GM18498 (cell line): ENCODE data around the gene TBC1D13.
"Not testable (repeated sequence)": the region's sequence is repeated elsewhere in the genome, so short reads cannot be mapped to it uniquely, and the experiment has no call there.

Experiments used
- ATAC-seq: cut with Tn5 transposase; IDR thresholded peaks from one replicate; pipeline ENCODE4 v1.9.1; 2021; ENCODE audit warnings: mild to moderate bottlenecking, moderate library complexity; ENCODE audit not compliant: unreplicated experiment

TBC1D13 gene, protein sequence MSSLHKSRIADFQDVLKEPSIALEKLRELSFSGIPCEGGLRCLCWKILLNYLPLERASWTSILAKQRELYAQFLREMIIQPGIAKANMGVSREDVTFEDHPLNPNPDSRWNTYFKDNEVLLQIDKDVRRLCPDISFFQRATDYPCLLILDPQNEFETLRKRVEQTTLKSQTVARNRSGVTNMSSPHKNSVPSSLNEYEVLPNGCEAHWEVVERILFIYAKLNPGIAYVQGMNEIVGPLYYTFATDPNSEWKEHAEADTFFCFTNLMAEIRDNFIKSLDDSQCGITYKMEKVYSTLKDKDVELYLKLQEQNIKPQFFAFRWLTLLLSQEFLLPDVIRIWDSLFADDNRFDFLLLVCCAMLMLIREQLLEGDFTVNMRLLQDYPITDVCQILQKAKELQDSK

DNA sequence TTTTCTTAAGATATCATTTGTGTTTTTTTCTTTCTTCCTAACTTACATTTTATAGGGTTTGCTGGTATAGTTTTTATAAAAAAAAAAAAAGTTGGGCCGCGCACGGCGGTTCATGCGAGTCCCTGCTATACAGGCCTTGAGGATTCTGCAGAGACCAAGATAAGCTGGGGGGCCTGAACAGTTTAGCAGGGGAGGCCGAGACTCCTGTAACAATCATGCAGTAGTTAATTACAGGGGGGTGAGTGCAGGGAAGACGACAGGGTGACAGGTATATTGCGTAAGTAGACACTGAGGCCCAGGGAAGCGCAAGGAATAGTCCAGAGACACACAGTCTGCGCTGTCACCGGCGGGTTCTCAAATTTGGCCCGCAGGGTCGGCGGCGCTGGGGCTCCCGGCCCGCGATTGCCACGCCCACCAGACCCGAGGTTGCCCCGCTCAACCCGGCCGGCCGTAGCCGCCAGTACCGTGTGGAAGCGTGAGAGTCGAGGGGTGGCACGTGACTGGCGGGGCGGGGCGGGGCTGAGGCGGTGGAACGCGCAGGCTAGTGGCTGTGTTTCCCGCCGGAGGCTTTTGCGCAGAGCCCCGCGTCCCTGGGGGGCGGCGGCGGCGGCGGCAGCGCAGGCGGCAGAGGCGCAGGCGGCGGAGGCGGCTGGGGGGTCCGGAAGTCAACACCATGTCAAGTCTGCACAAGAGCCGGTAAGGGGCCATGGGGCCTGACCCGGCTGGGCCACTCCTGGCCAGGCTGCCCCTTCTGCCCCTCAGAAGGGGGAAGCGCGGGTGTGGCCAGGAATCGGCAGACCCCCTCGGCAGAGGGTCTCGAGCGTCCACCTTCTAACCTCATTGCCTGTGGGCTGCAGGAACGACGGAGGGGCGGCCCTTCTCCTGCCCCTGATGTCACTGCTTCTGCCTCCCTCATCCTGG, at the start of gene TBC1D13:
Gene TBC1D13, plus strand, starts transcription at position 573 of the 921 bp plus-strand sequence. Its CDS starts 101 bp downstream, at position 674.
- peak; percentile 94 for ATAC-seq

DNA sequence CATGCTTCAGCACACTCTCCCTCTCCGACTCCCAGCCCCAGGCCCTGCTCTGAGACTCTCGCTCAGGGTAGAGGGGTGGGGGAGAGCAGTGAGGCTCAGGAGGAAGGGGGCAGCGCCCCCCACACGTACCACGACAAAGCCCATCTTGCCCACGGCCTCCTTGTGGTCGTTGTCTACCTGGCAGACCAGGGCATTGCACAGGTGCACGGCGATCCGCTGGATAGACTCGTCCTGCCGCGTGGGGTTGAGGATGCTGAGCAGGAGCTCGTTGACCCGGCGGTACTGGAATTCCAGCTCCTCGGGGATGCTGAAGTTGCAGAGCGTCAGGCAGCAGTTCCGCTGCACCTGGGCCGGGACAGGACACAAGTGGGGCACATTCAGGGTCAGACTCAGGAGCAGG, 44.7 kb upstream of the TBC1D13 start:
- no peak for ATAC-seq

DNA sequence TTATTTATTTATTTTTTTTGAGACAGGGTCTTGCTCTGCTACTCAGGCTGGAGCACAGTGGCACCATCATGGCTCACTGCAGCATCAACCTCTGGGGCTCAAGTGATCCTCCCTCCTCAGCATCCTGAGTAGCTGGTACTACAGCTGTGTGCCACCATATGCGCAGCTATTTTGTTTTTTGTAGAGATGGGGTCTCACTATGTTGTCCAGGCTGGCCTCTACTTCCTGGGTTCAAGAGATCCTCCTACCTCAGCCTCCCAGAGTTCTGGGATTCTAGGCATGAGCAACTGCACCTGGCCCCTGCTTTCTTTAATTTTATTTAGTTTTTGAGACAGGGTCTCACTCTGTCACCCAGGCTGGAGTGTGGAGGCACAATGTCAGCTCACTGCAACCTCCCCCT, 43.6 kb upstream of the TBC1D13 start:
- ATAC-seq, result no peak

DNA sequence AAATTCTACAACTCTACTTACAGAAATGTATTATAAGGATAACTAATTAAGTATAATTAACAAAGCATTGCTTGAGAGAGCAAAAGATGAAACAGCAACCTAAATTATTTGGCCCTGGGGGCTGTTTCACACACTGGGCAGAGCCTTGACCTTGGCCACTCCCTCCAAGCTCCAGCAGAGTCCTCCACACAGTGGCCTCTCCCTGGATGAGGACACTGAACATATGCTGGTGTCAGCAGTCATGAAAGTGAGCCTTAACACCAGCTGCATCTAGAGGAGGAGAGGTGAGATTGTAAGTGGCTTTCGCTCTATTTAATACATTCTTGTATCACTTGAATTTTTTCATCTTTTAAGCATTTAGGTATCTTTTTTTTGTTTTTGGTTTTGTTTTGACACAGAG, 39.8 kb upstream of the TBC1D13 start:
- no peak for ATAC-seq

DNA sequence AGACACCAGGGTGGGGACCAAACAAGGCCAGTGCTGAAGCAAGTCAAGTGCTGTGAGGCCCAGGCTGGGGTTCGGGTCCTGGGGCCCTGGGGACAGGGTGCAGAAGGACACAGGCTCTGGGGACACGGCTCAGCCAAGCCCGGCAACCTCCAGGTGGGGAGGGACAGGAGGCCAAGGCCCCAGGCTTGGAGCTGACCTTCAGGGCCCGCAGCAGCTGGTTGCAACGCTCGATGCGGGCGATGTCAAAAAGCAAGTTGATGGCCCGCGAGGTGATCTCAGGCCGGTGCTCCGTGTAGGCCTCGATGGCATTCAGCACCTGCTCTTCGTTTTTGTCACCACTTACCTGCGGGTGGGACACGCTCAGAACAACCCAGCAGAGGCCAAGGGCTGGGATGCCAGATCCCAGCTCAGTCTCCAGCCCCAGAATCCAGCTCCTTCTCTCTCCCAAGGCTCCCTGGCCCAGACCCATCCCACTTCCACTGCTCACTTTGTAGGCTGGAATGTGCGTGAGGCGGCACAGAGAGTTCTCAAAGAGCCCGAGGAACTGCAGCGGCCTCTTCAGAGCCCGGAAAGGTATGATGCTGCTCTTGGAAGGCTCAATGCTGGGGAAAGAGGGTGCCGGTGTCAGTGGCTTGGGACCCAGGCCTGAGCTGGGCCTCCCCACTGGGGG, 36.0 kb upstream of the TBC1D13 start:
- no peak for ATAC-seq

DNA sequence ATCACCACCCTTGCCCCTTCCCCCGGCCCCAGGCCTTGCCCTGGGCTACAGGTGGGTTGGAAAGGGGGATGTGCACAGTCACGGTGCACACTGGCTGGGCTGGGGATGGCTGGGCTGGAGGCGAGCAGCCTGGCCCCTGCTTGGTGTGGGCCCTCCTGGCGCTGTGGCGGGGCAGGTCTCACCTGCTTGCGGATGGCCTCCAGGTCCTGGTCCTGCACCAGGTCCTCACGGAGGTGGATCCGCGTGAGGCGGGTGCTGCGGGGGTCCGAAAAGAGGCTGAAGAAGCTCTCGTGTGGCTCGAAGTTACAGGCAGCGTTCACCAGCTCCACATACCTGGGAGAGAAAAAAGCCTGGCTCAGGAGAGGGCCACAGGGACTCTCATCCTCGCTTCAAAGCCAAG, 33.4 kb upstream of the TBC1D13 start:
- ATAC-seq, result no peak

DNA sequence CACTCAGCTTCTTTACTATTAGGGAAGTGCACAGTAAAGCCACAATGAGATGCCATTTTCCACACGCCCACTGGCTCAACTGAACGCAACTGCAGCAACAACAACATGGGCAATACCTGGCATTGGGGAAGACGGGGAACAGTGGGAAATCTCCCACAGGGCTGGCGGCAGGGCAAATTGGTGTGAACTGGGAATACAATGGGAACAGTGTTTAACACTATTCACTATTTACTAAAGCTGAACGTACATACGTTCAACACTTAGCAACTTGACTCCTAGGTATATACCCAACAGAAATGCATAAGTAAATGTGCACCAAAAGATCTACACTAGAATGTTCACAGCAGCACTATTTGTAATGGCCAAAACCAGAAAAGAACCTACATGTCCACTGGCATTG, 29.5 kb upstream of the TBC1D13 start:
- no peak for ATAC-seq

DNA sequence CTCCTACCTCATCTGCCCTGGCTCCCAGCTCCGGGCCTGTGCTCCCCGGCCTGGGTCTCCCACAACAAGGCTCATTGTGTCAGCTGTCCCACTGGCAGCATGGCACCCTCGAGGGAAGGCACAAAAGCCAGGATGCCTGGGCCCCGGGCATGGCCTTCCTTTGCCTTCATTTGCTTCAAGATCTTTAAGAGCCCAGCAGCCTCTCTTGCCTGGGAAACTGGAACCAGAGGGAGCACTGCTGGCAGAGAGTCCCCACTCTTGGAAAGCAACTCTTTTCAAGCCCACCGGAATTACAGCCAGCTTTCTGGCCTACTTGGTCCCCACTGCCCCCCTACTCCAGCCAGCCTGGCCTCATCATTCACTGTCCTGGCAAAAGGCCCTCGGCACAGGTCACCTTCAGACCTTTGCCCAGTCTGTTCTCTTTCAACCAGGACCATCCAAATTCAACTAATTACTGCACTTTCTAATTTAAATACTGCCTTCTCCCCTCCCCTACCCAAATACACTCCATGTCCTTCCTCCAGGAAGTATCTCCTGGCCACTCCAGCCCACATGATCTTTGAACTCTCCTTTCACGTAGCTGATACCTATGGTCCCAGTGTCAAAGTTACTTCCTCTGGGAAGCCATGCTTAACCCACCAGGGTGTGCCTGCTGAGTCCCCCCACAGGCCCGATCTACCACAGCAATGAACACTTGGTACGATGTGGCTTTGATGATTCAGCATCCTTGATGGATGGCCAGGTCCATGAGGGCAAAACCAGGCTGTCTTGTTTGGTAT, 24.2 kb upstream of the TBC1D13 start:
- no peak for ATAC-seq

DNA sequence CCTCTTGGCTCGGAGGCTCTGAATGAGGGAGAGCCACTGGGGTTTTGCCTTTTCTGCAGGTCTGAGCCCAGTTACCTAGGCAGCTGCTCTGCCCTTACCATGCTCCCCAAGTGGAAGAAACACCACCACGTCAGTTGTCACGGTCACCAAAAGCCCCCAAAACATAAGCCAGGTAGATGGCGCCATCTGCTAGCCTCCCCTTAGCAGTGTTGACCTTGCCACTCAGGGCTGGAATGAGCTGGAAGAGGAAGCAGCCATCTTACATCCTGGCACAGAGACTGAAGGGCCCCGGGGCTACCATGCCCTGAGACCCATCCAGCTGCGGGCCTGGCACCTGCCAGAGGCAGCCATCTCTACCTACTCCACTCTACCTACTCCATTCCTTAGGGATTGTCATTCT, 22.7 kb upstream of the TBC1D13 start:
- ATAC-seq, result no peak

DNA sequence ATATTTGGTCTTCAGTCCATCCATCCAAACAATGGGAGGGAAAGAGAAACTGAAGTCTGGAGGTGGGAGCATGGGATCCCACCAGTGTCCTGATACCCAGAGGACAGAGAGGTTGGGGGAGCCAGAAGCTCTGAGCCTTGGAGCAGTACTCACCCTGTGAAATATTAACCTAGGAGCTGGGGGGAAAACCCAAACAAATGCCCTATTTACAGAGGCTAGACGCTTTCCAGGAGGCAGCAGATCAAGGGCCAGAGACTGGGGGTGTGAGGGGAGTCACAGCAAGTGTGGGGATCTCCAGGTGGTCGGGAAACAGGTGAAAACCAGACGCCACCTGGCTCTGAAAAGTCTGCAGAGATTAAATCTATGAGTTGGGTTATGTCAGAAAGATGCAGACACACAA, 21.6 kb upstream of the TBC1D13 start:
- ATAC-seq, result no peak

DNA sequence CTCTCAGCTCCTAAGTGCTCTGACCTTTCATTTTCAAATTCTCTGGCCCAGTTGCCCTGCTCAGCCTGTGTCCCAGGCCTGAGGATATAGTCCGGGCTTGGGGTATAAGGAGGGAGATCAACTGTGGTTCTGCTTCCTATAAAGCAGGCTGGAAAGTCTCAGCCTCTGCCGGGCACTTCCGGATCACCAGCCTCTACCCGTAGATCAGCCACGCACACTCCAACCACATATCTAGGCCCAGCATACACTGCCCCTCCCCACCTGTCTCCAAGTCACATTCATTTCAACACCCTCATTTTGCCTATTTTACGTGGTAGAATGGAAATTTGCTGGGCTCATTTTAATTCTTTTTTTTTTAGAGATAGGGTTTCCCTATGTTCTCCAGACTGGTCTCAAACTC, 18.4 kb upstream of the TBC1D13 start:
- ATAC-seq, result no peak

DNA sequence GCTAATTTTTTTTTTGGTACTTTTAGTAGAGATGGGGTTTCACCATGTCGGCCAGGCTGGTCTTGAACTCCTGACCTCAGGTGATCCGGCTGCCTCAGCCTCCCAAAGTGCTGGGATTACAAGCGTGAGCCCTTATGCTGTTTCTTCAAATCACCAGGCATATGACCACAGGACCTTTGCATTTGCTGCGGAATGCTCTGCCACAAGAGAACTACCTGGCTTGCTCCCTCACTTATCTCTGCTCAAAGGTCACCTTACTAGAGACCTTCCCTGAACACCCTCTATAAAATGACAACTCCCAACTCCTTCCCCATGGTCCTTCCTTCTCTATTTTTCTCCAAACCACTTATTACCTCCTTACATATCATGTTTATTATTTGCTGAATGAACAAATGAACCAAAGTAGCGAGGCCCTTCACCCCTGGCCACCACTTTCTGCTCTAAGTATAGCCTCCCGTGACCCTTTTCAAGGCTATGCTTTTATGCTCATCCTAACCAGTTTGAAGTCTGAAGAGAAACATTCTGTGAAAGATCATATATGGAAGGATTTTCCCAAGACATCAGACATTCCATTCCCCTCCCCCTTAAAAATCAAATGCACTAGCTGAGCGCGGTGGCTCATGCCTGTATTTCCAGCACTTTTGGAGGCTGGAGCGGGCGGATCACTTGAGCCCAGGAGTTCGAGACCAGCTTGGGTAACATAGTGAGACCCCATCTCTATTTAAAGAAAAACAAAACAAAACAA, 16.6 kb upstream of the TBC1D13 start:
- no peak for ATAC-seq

DNA sequence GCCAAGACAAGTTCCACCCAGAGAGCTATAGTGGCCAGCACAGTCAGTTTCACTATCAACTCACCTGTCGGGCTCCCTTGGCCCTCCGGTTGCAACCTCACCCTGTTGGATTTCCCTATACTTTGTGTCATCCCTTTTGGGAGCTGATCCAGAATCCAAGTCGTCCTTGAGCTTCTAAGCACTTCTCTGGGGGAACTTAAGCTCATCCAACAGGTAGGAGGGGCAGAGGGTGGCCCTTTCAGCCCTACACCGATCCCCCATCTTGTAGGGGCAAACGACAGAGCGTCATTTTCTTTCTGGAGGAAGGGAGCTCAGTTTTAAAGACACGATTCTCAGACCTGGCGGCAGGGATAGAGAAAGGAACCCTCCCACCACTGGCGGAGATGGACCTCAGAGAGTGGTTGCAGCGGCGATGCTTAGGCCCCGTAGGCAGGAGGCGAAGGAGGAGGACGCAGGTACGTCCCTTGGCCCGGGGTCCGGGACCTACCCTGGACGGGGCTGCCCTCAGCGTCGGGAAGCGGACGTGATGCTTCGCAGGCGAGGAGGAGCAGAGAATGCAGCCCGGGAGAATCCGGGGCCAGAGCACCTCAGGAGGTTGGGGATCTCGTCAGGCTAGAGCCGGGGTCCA, 15.8 kb upstream of the TBC1D13 start:
- ATAC-seq, result peak; percentile 35

DNA sequence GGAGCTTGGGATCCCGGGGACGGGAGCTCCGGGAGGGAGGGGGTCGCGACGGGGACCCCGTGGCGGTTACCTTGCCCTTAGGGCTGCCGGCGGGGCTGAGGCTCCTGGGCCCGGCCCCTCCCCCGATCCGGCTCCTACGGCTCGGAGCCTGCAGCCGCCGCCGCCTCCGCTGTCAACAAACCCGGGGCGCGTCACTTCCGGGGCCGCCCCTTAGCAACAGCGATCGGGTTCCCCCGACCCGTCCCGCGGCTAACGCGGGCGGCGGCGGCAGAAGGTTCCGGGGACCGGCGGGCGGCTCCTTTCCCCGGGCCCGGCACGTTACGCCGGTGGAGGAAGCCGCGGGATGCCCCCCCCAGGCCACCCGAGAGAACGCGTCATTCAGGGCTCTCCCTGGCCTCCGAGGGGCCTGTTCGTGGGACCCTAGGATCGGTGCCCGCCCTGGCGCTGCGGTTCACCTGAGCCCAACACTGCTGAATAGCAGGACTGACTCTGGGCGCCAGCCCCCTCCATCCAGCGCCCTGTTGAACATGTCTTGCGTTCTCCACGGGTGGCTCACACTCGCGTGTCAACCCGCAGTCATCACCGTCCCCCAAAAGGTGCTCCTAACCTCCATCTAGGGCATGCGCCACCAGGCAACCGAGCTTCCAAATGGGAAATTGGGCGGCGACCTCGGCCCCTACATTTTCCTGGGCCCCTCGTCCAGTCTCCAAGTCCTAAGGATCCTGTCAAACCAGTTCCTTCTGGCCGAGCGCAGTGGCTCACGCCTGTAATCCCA, 15.1 kb upstream of the TBC1D13 start, which contains the start of gene ZER1:
Gene ZER1, minus strand, starts transcription at position 183 of the 775 bp plus-strand sequence. CDS start 16,362 bp downstream, outside the sequence.
- ATAC-seq, result peak; percentile 93

DNA sequence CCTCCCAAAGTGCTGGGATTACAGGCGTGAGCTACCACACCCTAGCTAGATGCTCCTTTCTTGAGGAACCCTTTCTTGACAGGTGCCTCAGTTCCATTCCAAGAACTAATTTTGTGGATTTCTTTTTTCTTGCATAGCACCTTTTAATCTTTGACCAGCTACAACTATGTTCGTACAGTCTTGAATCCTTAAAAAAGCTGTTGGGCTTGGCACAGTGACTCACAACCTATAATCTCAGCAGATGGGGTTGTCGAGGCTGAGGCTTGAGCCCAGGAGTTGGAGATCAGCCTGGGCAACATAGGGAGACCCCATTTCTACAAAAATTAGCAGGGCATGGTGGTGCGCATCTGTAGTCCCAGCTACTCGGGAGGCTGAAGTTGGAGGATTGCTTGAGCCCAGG, 14.0 kb upstream of the TBC1D13 start:
- no peak for ATAC-seq

DNA sequence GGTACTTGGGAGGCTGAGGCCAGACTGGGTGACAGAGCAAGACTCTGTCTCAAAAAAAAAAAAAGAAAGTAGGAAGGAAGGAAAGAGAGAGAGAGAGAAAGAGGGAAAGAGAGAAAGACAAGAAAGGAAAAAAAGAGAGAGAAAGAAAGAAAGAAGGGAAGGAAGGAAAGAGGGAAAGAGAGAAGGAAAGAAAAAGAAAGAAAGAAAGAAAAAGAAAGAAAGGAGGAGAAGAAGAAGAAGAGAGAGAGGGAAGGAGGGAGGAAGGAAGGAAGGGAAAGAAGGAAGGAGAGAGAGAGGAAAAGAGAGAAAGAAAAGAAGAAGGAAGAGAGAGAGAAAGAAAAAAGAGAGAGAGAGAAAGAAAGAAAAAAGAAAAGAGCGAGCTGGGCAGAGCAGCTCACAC, 12.2 kb upstream of the TBC1D13 start:
- no peak for ATAC-seq

DNA sequence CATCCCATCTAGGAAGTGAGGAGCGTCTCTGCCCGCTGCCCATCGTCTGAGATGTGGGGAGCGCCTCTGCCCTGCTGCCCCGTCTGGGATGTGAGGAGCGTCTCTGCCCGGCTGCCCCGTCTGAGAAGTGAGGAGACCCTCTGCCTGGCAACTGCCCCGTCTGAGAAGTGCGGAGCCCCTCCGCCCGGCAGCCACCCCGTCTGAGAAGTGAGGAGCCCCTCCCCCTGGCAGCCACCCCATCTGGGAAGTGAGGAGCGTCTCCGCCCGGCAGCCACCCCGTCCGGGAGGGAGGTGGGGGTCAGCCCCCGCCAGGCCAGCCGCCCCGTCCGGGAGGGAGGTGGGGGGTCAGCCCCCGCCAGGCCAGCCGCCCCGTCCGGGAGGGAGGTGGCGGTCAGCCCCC, 7.0 kb upstream of the TBC1D13 start:
- not testable (repeated sequence) for ATAC-seq
